Subcutaneous adipose tissue (tissue), 4 donors: ENCODE results near the gene SEC31B. TPM values are rescaled to one million over a fixed set of nuclear protein-coding genes. Genes with fewer than 3 reads are reported as not detected.

Source experiments
- total RNA-seq, 4 donors: library from RNA; depleted of rRNA; stranded (reverse); fragments of >200 nt; gene quantifications; one replicate each; pipeline ENCODE4 v1.1.0, GENCODE V29; 2016
- TF ChIP-seq, protein P1 (sequence below): fragments of 450-650 bp; IDR thresholded peaks from one replicate; pipeline ENCODE4 v1.5.1; 2016; ENCODE audit warnings: low read depth, mild to moderate bottlenecking, control low read depth, antibody characterized with exemption, moderate library complexity

The SEC31B gene
- total RNA-seq, 4 donors from 2014 or later: 6.8 to 14.3 (median 9.4) TPM

- TF ChIP-seq, protein P1, sequence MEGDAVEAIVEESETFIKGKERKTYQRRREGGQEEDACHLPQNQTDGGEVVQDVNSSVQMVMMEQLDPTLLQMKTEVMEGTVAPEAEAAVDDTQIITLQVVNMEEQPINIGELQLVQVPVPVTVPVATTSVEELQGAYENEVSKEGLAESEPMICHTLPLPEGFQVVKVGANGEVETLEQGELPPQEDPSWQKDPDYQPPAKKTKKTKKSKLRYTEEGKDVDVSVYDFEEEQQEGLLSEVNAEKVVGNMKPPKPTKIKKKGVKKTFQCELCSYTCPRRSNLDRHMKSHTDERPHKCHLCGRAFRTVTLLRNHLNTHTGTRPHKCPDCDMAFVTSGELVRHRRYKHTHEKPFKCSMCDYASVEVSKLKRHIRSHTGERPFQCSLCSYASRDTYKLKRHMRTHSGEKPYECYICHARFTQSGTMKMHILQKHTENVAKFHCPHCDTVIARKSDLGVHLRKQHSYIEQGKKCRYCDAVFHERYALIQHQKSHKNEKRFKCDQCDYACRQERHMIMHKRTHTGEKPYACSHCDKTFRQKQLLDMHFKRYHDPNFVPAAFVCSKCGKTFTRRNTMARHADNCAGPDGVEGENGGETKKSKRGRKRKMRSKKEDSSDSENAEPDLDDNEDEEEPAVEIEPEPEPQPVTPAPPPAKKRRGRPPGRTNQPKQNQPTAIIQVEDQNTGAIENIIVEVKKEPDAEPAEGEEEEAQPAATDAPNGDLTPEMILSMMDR: no peak
Measured at GRCh38 chr10:100544950-100545349, 25.3 kb upstream of the SEC31B start.

DNA sequence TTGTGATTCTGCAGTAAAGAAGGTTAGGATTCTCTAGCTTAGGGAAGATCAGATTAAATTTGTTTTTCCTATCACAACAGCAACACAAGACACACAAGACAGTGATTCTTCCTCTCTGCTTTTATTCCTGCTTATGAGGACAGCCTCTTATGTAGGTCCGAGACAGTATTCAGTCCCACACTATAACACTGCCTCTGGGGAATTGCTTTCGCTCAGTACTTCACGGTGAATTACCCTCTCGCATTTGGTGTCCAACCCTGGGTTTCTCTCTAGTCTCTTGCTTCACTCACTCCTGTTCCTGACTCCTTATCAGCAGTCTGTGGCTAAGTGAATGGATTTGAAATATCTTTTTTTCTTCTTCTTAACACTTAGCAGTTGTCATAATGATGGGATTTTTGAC, 17.8 kb upstream of the SEC31B start:
- TF ChIP-seq, protein P1: no peak

- TF ChIP-seq, protein P1: no peak
Measured at GRCh38 chr10:100535715-100536353, 16.2 kb upstream of the SEC31B start, which contains the start of gene HIF1AN. Gene HIF1AN (plus strand): TSS chr10:100535943. CDS start chr10:100535959, 16 bp downstream.

- TF ChIP-seq, protein P1: no peak
Measured at GRCh38 chr10:100535338-100535714, 15.7 kb upstream of the SEC31B start.

- TF ChIP-seq, protein P1: no peak
Measured at GRCh38 chr10:100534726-100535125, 15.1 kb upstream of the SEC31B start.

DNA sequence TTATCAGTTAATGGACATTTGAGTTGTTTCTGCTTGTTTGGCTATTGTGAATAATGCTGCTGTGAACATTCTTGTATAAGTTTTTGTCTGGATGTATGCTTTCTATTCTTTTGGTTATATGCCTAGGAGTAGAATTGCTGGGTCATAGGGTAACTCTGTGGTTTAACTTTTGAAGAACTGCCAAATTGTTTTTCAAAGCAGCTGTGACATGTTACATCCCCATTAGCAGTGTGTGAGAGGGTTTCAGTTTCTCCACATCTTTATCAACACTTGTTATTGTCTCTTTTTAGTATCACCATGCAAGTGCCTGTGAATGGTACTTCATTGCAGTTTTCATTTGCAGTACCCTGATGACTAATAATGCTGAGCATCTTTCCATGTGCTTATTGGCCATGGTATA, 12.1 kb upstream of the SEC31B start:
- TF ChIP-seq, protein P1: no peak

DNA sequence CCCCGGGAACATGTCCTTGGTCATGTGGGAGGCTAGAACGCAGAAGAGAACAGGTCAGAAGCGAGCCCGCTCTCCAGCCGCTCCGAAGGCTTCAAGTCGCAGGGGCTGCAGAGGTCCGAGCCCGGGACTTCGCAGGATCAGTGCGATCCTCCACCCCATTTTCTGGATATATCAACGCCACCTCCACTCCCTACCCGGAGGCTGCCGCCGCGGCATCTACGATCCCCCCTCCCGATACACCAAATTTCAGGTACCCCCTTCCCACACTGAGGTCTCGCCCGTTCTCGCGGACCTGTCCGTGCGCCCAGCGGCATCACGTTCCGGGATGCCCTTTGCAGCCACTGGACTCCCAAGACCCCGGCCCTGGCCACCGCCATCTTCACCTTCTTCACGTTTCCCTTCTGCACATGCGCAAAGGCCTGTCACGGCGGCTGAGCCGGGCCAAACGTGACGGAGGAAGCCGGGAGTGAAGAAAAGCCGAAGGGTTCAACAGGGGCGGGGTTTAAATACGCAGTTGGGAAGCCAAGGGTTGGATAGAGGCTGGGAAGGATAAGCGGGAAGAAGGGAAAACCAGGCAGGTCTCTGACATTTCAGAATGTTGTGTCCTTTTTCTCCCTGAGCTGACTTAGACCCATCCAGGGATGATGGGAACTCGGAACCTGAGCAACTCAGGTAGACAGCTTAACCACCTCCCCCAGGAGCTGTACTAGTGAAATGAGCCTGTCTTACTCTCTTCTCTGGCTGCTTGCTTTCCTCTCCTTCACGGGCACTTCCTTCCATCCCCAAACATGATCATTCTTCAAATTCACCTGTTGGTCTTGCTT, 10.0 kb upstream of the SEC31B start, which contains the start of gene NDUFB8:
Gene NDUFB8, minus strand, starts transcription at position 397 of the 824 bp plus-strand sequence. Its CDS starts 20 bp downstream, at position 377.
- TF ChIP-seq, protein P1: no peak
